ENCODE measurements around the gene USP13.
A peak's percentile ranks its signal among the peaks of the same experiment; 100 is the strongest.
"Not testable (repeated sequence)": the region's sequence is repeated elsewhere in the genome, so short reads cannot be mapped to it uniquely, and the experiment has no call there.

Gene USP13

GRCh38 chr3:179640469-179640868, 12.4 kb upstream of the USP13 start:
- no peak for TF ChIP-seq ZFX (IDR thresholded peaks at IDR 0.05)
- TF ChIP-seq CTCF (conservative IDR thresholded peaks at IDR 0.05) = no peak
- no peak overlapping the region for H3K27ac ChIP-seq

- TF ChIP-seq ZFX (IDR thresholded peaks at IDR 0.05) (no peak), CTCF (conservative IDR thresholded peaks at IDR 0.05) (no peak)
- no peak overlapping the region for H3K27ac ChIP-seq
Observed at GRCh38 chr3:179642871-179643270, 10.0 kb upstream of the USP13 start.

DNA sequence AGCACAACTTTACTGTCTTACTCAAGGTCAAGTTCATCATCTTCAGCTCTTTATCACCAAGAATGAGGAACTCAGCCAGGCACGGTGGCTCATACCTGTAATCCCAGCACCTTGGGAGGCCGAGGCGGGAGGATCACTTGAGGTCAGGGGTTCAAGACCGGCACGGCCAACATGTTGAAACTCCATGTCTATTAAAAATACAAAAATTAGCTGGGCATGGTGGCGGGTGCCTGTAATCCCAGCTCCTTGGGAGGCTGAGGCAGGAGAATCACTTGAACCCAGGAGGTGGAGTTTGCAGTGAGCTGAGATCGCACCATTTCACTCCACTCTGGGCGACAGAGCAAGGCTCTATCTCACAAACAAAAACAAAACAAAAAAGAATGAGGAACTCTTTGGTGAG, 9.0 kb upstream of the USP13 start:
- H3K27ac ChIP-seq = not testable (repeated sequence)

GRCh38 chr3:179646177-179646576, 6.7 kb upstream of the USP13 start:
- H3K27ac ChIP-seq = no peak overlapping the region
- TF ChIP-seq CTCF (conservative IDR thresholded peaks at IDR 0.05) = no peak
- TF ChIP-seq ZFX (IDR thresholded peaks at IDR 0.05) = no peak

DNA sequence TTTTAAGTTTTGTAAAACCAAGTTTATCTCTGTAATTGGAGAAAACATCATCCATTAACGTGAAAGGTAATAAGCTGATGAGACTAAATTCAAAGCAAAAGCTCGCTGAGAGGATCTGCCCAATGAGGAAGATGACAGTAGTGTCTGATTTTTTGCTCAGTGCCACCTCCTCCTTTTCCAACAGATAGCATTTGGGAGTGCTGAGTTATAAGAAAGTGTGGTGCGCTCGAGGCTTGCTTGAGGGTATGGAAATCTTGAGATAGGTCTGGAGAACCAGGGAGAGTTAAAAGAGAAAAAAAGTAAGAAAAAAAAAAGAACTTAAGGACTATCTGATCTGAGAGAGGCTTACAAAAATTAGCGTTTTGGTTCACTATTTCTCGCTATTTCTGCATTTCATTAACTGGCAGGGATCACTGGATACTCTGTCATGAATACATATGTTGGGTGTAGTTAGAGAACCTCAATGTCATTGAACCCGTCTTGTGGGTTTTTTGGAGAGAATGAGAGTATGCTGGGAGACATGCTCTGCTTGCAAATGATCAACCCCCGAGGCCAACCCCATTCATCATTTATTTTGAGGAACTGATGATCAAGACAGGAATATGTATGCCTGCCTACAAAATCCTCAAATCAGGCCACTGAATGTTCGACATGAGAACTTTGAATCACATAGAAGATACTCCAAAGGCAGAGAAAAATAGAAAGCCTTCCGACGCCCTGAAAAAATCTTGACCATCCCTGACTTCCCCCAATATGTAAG, 973 bp upstream of the USP13 start:
- peak overlapping the region; percentile 87; the same call in 1 of the 2 replicates for H3K27ac ChIP-seq
- no peak for TF ChIP-seq ZFX (IDR thresholded peaks at IDR 0.05)
- no peak for TF ChIP-seq CTCF (conservative IDR thresholded peaks at IDR 0.05)

GRCh38 chr3:179653096-179653797, 407 bp downstream of the USP13 start:
- H3K27ac ChIP-seq = peak overlapping the region; percentile 87
- peak; percentile 30 for TF ChIP-seq CTCF (conservative IDR thresholded peaks at IDR 0.05)
- peak; percentile 92 for TF ChIP-seq ZFX (IDR thresholded peaks at IDR 0.05)

GRCh38 chr3:179655236-179655635, 2.4 kb downstream of the USP13 start:
- H3K27ac ChIP-seq = no peak overlapping the region
- no peak for TF ChIP-seq CTCF (conservative IDR thresholded peaks at IDR 0.05)
- no peak for TF ChIP-seq ZFX (IDR thresholded peaks at IDR 0.05)
